IPS-15b (cell line): Measurements from ENCODE around the gene TSG101.

Source experiments
- H3K27me3 ChIP-seq: one replicate; pipeline ENCODE4 v1.6.1; 2013; ENCODE audit warnings: low read length; ENCODE audit not compliant: control insufficient read depth, insufficient read depth
- H3K36me3 ChIP-seq: one replicate; pipeline ENCODE4 v1.6.1; 2013; ENCODE audit warnings: low read length; ENCODE audit not compliant: control insufficient read depth, insufficient read depth
- H3K4me1 ChIP-seq: one replicate; pipeline ENCODE4 v1.6.1; 2013; ENCODE audit warnings: mild to moderate bottlenecking, low read length; ENCODE audit not compliant: control insufficient read depth, insufficient read depth
- H3K4me3 ChIP-seq: one replicate; pipeline ENCODE4 v1.5.1; 2013; ENCODE audit warnings: low read depth, low read length
- H3K9ac ChIP-seq: one replicate; pipeline ENCODE4 v1.6.1; 2013; ENCODE audit warnings: low read depth, mild to moderate bottlenecking, low read length
- H3K9me3 ChIP-seq: one replicate; pipeline ENCODE4 v1.6.1; 2013; ENCODE audit warnings: mild to moderate bottlenecking, low read length; ENCODE audit not compliant: control insufficient read depth, insufficient read depth

The TSG101 gene

GRCh38 chr11:18527512-18527911 lies 770 bp upstream of the TSG101 start:
- no peaks in the 10 kb centered on the region for H3K36me3 ChIP-seq
- peak overlapping the region; percentile 69 for H3K4me3 ChIP-seq

GRCh38 chr11:18526130-18526520 lies 617 bp downstream of the TSG101 start:
- H3K36me3 ChIP-seq: no peaks in the 10 kb centered on the region
- no peaks in the 10 kb centered on the region for H3K9me3 ChIP-seq
- H3K27me3 ChIP-seq: no peaks in the 10 kb centered on the region
- H3K9ac ChIP-seq: peak overlapping the region; percentile 87
- H3K4me1 ChIP-seq: no peaks in the 10 kb centered on the region
- peak overlapping the region; percentile 69 for H3K4me3 ChIP-seq

More at GRCh38 chr11:18527512-18527911, 770 bp upstream of the TSG101 start:
- no peaks in the 10 kb centered on the region for H3K27me3 ChIP-seq
- H3K9me3 ChIP-seq: no peaks in the 10 kb centered on the region
- H3K9ac ChIP-seq: peak overlapping the region; percentile 87
- H3K4me1 ChIP-seq: no peaks in the 10 kb centered on the region

GRCh38 chr11:18524248-18524647 lies 2.5 kb downstream of the TSG101 start:
- Histone ChIP-seq H3K9me3 (no peaks in the 10 kb centered on the region), H3K4me1 (no peaks in the 10 kb centered on the region), H3K27me3 (no peaks in the 10 kb centered on the region), H3K36me3 (no peaks in the 10 kb centered on the region), H3K9ac (no peak overlapping the region), H3K4me3 (no peak overlapping the region)

GRCh38 chr11:18523084-18523483 lies 3.7 kb downstream of the TSG101 start:
- Histone ChIP-seq H3K36me3 (no peaks in the 10 kb centered on the region), H3K9ac (no peak overlapping the region), H3K27me3 (no peaks in the 10 kb centered on the region)

GRCh38 chr11:18522388-18522787 lies 4.4 kb downstream of the TSG101 start:
- no peak overlapping the region for H3K4me3 ChIP-seq
- no peaks in the 10 kb centered on the region for H3K27me3 ChIP-seq
- H3K4me1 ChIP-seq: no peaks in the 10 kb centered on the region
- no peaks in the 10 kb centered on the region for H3K36me3 ChIP-seq
- no peaks in the 10 kb centered on the region for H3K9me3 ChIP-seq
- no peak overlapping the region for H3K9ac ChIP-seq

More at GRCh38 chr11:18523084-18523483, 3.7 kb downstream of the TSG101 start:
- no peaks in the 10 kb centered on the region for H3K9me3 ChIP-seq
- H3K4me1 ChIP-seq: no peaks in the 10 kb centered on the region
- no peak overlapping the region for H3K4me3 ChIP-seq

- Histone ChIP-seq H3K9me3 (no peaks in the 10 kb centered on the region), H3K36me3 (no peaks in the 10 kb centered on the region)
Observed at GRCh38 chr11:18521122-18521521, 5.6 kb downstream of the TSG101 start.

GRCh38 chr11:18502352-18502751 lies 24.4 kb downstream of the TSG101 start:
- Histone ChIP-seq H3K9me3 (no peaks in the 10 kb centered on the region), H3K9ac (no peak overlapping the region), H3K36me3 (peaks cover 3% of the 10 kb centered on the region), H3K27me3 (no peaks in the 10 kb centered on the region), H3K4me1 (no peaks in the 10 kb centered on the region), H3K4me3 (no peak overlapping the region)

More at GRCh38 chr11:18521122-18521521, 5.6 kb downstream of the TSG101 start:
- Histone ChIP-seq H3K4me3 (no peak overlapping the region), H3K4me1 (no peaks in the 10 kb centered on the region), H3K27me3 (no peaks in the 10 kb centered on the region), H3K9ac (no peak overlapping the region)

GRCh38 chr11:18501629-18502028 lies 25.1 kb downstream of the TSG101 start:
- Histone ChIP-seq H3K36me3 (peaks cover 3% of the 10 kb centered on the region), H3K9me3 (no peaks in the 10 kb centered on the region), H3K9ac (no peak overlapping the region), H3K4me3 (no peak overlapping the region), H3K4me1 (no peaks in the 10 kb centered on the region), H3K27me3 (no peaks in the 10 kb centered on the region)

GRCh38 chr11:18498039-18498438 lies 28.7 kb downstream of the TSG101 start:
- Histone ChIP-seq H3K4me1 (no peaks in the 10 kb centered on the region), H3K36me3 (peaks cover 3% of the 10 kb centered on the region), H3K4me3 (no peak overlapping the region), H3K9ac (no peak overlapping the region), H3K9me3 (no peaks in the 10 kb centered on the region), H3K27me3 (no peaks in the 10 kb centered on the region)

- H3K9me3 ChIP-seq: no peaks in the 10 kb centered on the region
- no peaks in the 10 kb centered on the region for H3K27me3 ChIP-seq
- no peaks in the 10 kb centered on the region for H3K4me1 ChIP-seq
- H3K9ac ChIP-seq: no peak overlapping the region
- H3K36me3 ChIP-seq: no peaks in the 10 kb centered on the region
- no peak overlapping the region for H3K4me3 ChIP-seq
Observed at GRCh38 chr11:18495703-18496102, 31.0 kb downstream of the TSG101 start.

GRCh38 chr11:18495271-18495670 lies 31.5 kb downstream of the TSG101 start:
- no peaks in the 10 kb centered on the region for H3K36me3 ChIP-seq
- no peak overlapping the region for H3K9ac ChIP-seq
- no peaks in the 10 kb centered on the region for H3K4me1 ChIP-seq
- H3K27me3 ChIP-seq: no peaks in the 10 kb centered on the region
- no peak overlapping the region for H3K4me3 ChIP-seq
- no peaks in the 10 kb centered on the region for H3K9me3 ChIP-seq

GRCh38 chr11:18493310-18493709 lies 33.4 kb downstream of the TSG101 start:
- Histone ChIP-seq H3K4me1 (no peaks in the 10 kb centered on the region), H3K4me3 (no peak overlapping the region), H3K36me3 (no peaks in the 10 kb centered on the region), H3K9ac (no peak overlapping the region), H3K9me3 (no peaks in the 10 kb centered on the region), H3K27me3 (no peaks in the 10 kb centered on the region)
